ENCODE results near the gene TMEM30B. TPM values are rescaled to one million over a fixed set of nuclear protein-coding genes. Genes with fewer than 3 reads are reported as not detected.

The TMEM30B gene
- total and polyA plus RNA-seq, 4 experiments from 2014 or later, result 2.9 to 5.4 (median 4.1) TPM

DNA sequence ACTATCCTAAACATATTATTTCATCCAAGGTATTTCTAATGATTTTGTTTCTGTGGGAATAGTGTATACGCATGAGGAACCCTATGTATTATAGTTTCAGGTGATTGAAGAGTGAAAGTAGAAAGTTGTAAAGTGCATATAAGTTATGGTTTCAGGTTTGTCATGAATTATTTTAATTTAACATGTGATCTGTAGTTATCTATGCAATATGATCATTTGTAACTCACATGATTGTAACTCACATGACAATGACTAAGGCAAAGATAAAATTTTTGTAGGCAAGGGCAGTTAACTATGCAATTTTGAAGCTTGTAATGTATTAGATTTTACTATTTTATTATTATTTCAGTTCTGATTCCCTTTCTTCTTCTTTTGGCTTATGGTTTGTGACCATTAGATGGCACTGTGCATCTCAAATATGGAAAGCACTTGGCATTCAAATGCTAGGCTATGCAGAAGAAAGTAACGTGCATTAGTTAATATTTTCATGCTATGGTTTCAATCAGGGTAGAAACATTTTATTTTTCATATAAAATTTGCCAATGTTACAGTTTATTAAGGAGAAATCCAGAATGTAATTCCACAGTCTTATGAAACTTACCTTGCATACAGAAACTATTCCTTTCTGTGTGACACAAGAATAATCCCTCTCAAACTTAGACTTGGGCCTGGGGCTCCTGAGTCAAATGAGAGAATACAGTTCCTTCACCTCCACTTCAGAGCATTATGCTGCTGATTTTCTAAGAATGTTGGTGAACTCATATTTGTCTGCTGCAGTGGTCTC lies 15.8 kb upstream of the TMEM30B start:
- H3K4me3 ChIP-seq (ENCODE audit: low read length in 2 of 2), result no peak overlapping the region
- POLR2A ChIA-PET (ENCODE audit: partially characterized antibody), result interaction anchor here (1.1 kb wide), 2 partner anchors 16 to 155 kb away, joined by 4 read pairs; partner anchors contain the start of gene TMEM30B
- CTCF ChIA-PET (ENCODE audit: partially characterized antibody), result interaction anchor here (0.6 to 4.1 kb wide), 35 partner anchors 8 to 830 kb away, joined by 3 to 29 read pairs (median 4); no protein-coding TSS in a partner anchor
- H3K9me3 ChIP-seq (ENCODE audit: control insufficient read depth in 1 of 2, low read length in 2 of 2), result no peaks in the 10 kb centered on the region
- Mint-ChIP-seq H3K9me3 (peaks cover 0 to 9% (median 0%) of the 10 kb centered on the region in 8 donors), H3K36me3 (peaks cover 5 to 13% of the 10 kb centered on the region in 2 donors), H3K4me3 (no peak overlapping the region), H3K27me3 (no peaks in the 10 kb centered on the region), H3K27ac (peak overlapping the region in 2 of 7 donors; percentile 43 to 79), H3K4me1 (peaks cover 27 to 47% (median 38%) of the 10 kb centered on the region in 4 donors)
- intact Hi-C loops (cut with micrococcal nuclease), result loop anchor here (1.0 to 10.0 kb wide), 7 partner anchors 24 to 540 kb away; partner anchors contain the start of gene PRKCH
- no peaks in the 10 kb centered on the region for H3K27me3 ChIP-seq (ENCODE audit: insufficient read depth, low read length)
- no peak overlapping the region for H3K27ac ChIP-seq (ENCODE audit: low read depth, low read length)
- peak; percentile 41 to 67 (median 59) for DNase-seq
- peaks cover 21% of the 10 kb centered on the region for H3K4me1 ChIP-seq (ENCODE audit: insufficient read depth, low read length)
- H3K36me3 ChIP-seq (ENCODE audit: insufficient read depth, low read length), result no peaks in the 10 kb centered on the region

DNA sequence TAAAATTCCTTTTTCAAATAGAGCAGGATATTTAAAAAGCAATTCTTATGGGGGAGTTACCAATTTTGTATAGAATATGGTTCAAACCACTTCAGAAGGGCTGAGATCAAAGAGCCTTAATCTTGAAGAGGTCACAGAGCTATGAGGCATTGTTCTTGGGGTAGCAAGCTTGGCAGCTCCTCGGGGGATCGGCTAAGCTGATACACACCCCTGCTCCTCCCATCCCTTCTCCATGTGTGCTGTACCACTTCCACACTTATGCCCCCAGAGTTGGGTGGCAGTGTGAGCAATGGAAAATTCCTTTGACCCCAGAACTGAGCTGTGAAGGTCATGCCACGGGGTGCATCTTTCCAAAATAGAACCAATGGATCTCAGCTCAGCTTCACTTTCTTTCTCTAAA lies 15.0 kb upstream of the TMEM30B start:
- no peak for DNase-seq
- CTCF ChIA-PET (ENCODE audit: partially characterized antibody), result interaction anchor here (0.6 to 4.1 kb wide), 34 partner anchors 9 to 830 kb away, joined by 3 to 29 read pairs (median 4); no protein-coding TSS in a partner anchor
- Mint-ChIP-seq H3K4me3 (no peak overlapping the region), H3K27me3 (no peaks in the 10 kb centered on the region), H3K36me3 (peaks cover 4 to 12% of the 10 kb centered on the region in 2 donors), H3K27ac (peak overlapping the region in 1 of 7 donors; percentile 59), H3K9me3 (peaks cover 0 to 9% (median 0%) of the 10 kb centered on the region in 8 donors), H3K4me1 (peaks cover 27 to 46% (median 38%) of the 10 kb centered on the region in 4 donors)
- Histone ChIP-seq H3K9me3 (ENCODE audit: control insufficient read depth in 1 of 2, low read length in 2 of 2) (no peaks in the 10 kb centered on the region), H3K27ac (ENCODE audit: low read depth, low read length) (no peak overlapping the region), H3K4me3 (ENCODE audit: low read length in 2 of 2) (no peak overlapping the region), H3K27me3 (ENCODE audit: insufficient read depth, low read length) (no peaks in the 10 kb centered on the region), H3K36me3 (ENCODE audit: insufficient read depth, low read length) (no peaks in the 10 kb centered on the region), H3K4me1 (ENCODE audit: insufficient read depth, low read length) (peaks cover 21% of the 10 kb centered on the region)
- intact Hi-C loops (cut with micrococcal nuclease), result loop anchor here (2.0 to 10.0 kb wide), 2 partner anchors 25 to 239 kb away; partner anchors contain the start of gene PRKCH
- POLR2A ChIA-PET (ENCODE audit: partially characterized antibody), result interaction anchor here (1.1 kb wide), 2 partner anchors 16 to 156 kb away, joined by 4 read pairs; partner anchors contain the start of gene TMEM30B

DNA sequence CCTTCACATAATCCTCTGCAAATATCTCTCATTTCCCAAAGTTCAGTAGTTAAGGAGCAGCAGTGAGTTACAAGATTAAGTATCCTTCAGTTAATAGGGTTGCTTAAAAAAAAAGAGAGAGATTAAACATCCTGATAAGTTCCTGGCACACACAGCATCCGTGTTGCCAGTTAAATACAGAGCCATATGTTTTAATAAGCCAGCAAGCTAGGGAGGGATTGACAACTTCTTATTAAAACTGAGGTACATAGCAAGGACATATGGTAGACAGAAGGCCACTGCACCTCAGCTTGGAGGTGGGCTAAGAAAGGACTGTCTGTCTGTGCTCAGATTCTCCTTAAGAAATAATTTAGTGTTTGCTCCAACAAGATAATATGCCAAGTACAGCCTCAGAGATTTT lies 9.6 kb upstream of the TMEM30B start:
- Histone ChIP-seq H3K4me3 (ENCODE audit: low read length in 2 of 2) (no peak overlapping the region), H3K9me3 (ENCODE audit: control insufficient read depth in 1 of 2, low read length in 2 of 2) (no peaks in the 10 kb centered on the region), H3K36me3 (ENCODE audit: insufficient read depth, low read length) (no peaks in the 10 kb centered on the region), H3K4me1 (ENCODE audit: insufficient read depth, low read length) (peaks cover 7% of the 10 kb centered on the region), H3K27ac (ENCODE audit: low read depth, low read length) (no peak overlapping the region), H3K27me3 (ENCODE audit: insufficient read depth, low read length) (no peaks in the 10 kb centered on the region)
- no peak for DNase-seq
- no peaks in the 10 kb centered on the region for H3K36me3 Mint-ChIP-seq
- H3K9me3 Mint-ChIP-seq, result no peaks in the 10 kb centered on the region
- H3K4me1 Mint-ChIP-seq, result peaks cover 3 to 7% (median 5%) of the 10 kb centered on the region in 4 donors
- H3K27me3 Mint-ChIP-seq, result no peaks in the 10 kb centered on the region
- no peak overlapping the region for H3K4me3 Mint-ChIP-seq
- H3K27ac Mint-ChIP-seq, result no peak overlapping the region
- CTCF ChIA-PET (ENCODE audit: partially characterized antibody), result interaction anchor here (0.6 to 3.9 kb wide), 4 partner anchors 9 to 547 kb away, joined by 3 to 36 read pairs (median 14); partner anchors contain the start of gene TMEM30B
- intact Hi-C loops (cut with micrococcal nuclease), result loop anchor here (10.0 kb wide), 1 partner anchor 244 kb away; no protein-coding TSS in a partner anchor
- POLR2A ChIA-PET (ENCODE audit: partially characterized antibody), result interaction anchor here (0.6 kb wide), 1 partner anchor 379 kb away, joined by 4 read pairs; no protein-coding TSS in a partner anchor

GRCh38 chr14:61288720-61289119 lies 7.6 kb upstream of the TMEM30B start:
- no peaks in the 10 kb centered on the region for H3K9me3 ChIP-seq (ENCODE audit: control insufficient read depth in 1 of 2, low read length in 2 of 2)
- H3K27ac Mint-ChIP-seq, result peak overlapping the region in 2 of 7 donors; percentile 32 to 46

DNA sequence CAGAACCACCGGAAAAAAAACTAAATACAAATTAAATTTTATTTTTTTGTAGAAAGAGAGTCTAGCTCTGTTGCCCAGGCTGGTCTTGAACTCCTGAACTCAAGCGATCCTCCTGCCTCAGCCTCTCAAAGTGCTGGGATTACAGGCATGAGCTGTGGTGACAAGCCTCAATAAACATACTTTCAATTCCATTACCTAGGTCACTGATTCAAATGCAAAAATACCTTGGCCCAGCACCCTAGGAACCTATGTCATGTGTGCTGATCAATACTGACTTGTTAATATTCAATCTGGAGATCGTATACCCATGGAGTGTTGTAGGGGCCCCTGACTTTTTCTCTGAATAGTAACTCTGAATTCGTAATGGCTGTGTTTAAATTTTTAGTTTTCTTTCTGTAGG lies 7.1 kb upstream of the TMEM30B start:
- H3K27ac Mint-ChIP-seq, result peak overlapping the region in 1 of 7 donors; percentile 8
- peaks cover 12 to 21% (median 14%) of the 10 kb centered on the region in 4 donors for H3K4me1 Mint-ChIP-seq
- CTCF ChIA-PET (ENCODE audit: partially characterized antibody), result interaction anchor here (0.6 to 1.1 kb wide), 4 partner anchors 11 to 662 kb away, joined by 3 to 5 read pairs (median 3); no protein-coding TSS in a partner anchor

More at GRCh38 chr14:61288720-61289119, 7.6 kb upstream of the TMEM30B start:
- no peak overlapping the region for H3K4me3 Mint-ChIP-seq
- Histone ChIP-seq H3K4me1 (ENCODE audit: insufficient read depth, low read length) (peaks cover 11% of the 10 kb centered on the region), H3K27ac (ENCODE audit: low read depth, low read length) (no peak overlapping the region), H3K36me3 (ENCODE audit: insufficient read depth, low read length) (no peaks in the 10 kb centered on the region), H3K27me3 (ENCODE audit: insufficient read depth, low read length) (no peaks in the 10 kb centered on the region), H3K4me3 (ENCODE audit: low read length in 2 of 2) (no peak overlapping the region)
- intact Hi-C loops (cut with micrococcal nuclease), result no loop called here
- H3K9me3 Mint-ChIP-seq, result no peaks in the 10 kb centered on the region
- H3K4me1 Mint-ChIP-seq, result peaks cover 11 to 18% (median 14%) of the 10 kb centered on the region in 4 donors
- H3K27me3 Mint-ChIP-seq, result no peaks in the 10 kb centered on the region
- no peaks in the 10 kb centered on the region for H3K36me3 Mint-ChIP-seq
- CTCF ChIA-PET (ENCODE audit: partially characterized antibody), result interaction anchor here (0.7 to 1.1 kb wide), 3 partner anchors 12 to 37 kb away, joined by 3 to 5 read pairs (median 3); no protein-coding TSS in a partner anchor
- DNase-seq, result no peak
- POLR2A ChIA-PET (ENCODE audit: partially characterized antibody), result no interaction called here

GRCh38 chr14:61287196-61287595 lies 6.1 kb upstream of the TMEM30B start:
- no peak for DNase-seq
- no peaks in the 10 kb centered on the region for H3K9me3 ChIP-seq (ENCODE audit: control insufficient read depth in 1 of 2, low read length in 2 of 2)
- Mint-ChIP-seq H3K4me3 (no peak overlapping the region), H3K27me3 (no peaks in the 10 kb centered on the region), H3K27ac (peak overlapping the region in 1 of 7 donors; percentile 76), H3K36me3 (no peaks in the 10 kb centered on the region), H3K9me3 (no peaks in the 10 kb centered on the region), H3K4me1 (peaks cover 13 to 24% (median 15%) of the 10 kb centered on the region in 4 donors)
- POLR2A ChIA-PET (ENCODE audit: partially characterized antibody), result interaction anchor here (0.5 kb wide), 1 partner anchor 252 kb away, joined by 3 read pairs; no protein-coding TSS in a partner anchor
- H3K27ac ChIP-seq (ENCODE audit: low read depth, low read length), result no peak overlapping the region
- CTCF ChIA-PET (ENCODE audit: partially characterized antibody), result interaction anchor here (0.7 to 9.6 kb wide), 6 partner anchors 9 to 550 kb away, joined by 3 to 152 read pairs (median 4); no protein-coding TSS in a partner anchor
- H3K36me3 ChIP-seq (ENCODE audit: insufficient read depth, low read length), result no peaks in the 10 kb centered on the region
- no peaks in the 10 kb centered on the region for H3K27me3 ChIP-seq (ENCODE audit: insufficient read depth, low read length)
- no peak overlapping the region for H3K4me3 ChIP-seq (ENCODE audit: low read length in 2 of 2)
- peaks cover 11% of the 10 kb centered on the region for H3K4me1 ChIP-seq (ENCODE audit: insufficient read depth, low read length)
- intact Hi-C loops (cut with micrococcal nuclease), result no loop called here

More for the DNA sequence above, 7.1 kb upstream of the TMEM30B start:
- Mint-ChIP-seq H3K36me3 (no peaks in the 10 kb centered on the region), H3K4me3 (no peak overlapping the region), H3K27me3 (no peaks in the 10 kb centered on the region), H3K9me3 (no peaks in the 10 kb centered on the region)
- H3K4me1 ChIP-seq (ENCODE audit: insufficient read depth, low read length), result peaks cover 11% of the 10 kb centered on the region
- DNase-seq, result no peak
- no peaks in the 10 kb centered on the region for H3K27me3 ChIP-seq (ENCODE audit: insufficient read depth, low read length)
- POLR2A ChIA-PET (ENCODE audit: partially characterized antibody), result no interaction called here
- no peak overlapping the region for H3K4me3 ChIP-seq (ENCODE audit: low read length in 2 of 2)
- no peaks in the 10 kb centered on the region for H3K9me3 ChIP-seq (ENCODE audit: control insufficient read depth in 1 of 2, low read length in 2 of 2)
- intact Hi-C loops (cut with micrococcal nuclease), result no loop called here
- H3K36me3 ChIP-seq (ENCODE audit: insufficient read depth, low read length), result no peaks in the 10 kb centered on the region
- no peak overlapping the region for H3K27ac ChIP-seq (ENCODE audit: low read depth, low read length)
